H9 (cell line): ENCODE measurements around the gene MT2A. TPM values are rescaled to one million over a fixed set of nuclear protein-coding genes. Genes with fewer than 3 reads are reported as not detected.

Experiments
- DNase-seq: peaks from one replicate; pipeline ENCODE4 v3.0.0-alpha.2; 2017
- H2AFZ ChIP-seq: one replicate; pipeline ENCODE4 v1.6.1; 2013; ENCODE audit warnings: mild to moderate bottlenecking, low read length, control low read depth, moderate library complexity
- H2AK5ac ChIP-seq: 2 replicates; pipeline ENCODE4 v1.6.1; 2013; ENCODE audit warnings: low read length, control low read depth, mixed read lengths; ENCODE audit not compliant: insufficient read length
- H2BK120ac ChIP-seq: one replicate; pipeline ENCODE4 v1.6.1; 2013; ENCODE audit warnings: low read depth, mild to moderate bottlenecking, low read length, control low read depth, inconsistent platforms; ENCODE audit not compliant: poor library complexity, severe bottlenecking
- H2BK12ac ChIP-seq: 2 replicates; pipeline ENCODE4 v1.6.1; 2013; ENCODE audit warnings: low read length, control low read depth, mixed read lengths, low read depth; ENCODE audit not compliant: insufficient read length
- H2BK15ac ChIP-seq: 2 replicates; pipeline ENCODE4 v1.6.1; 2013; ENCODE audit warnings: low read depth, low read length, control low read depth
- H2BK20ac ChIP-seq: one replicate; pipeline ENCODE4 v1.6.1; 2013; ENCODE audit warnings: low read depth, mild to moderate bottlenecking, low read length, control low read depth, inconsistent platforms; ENCODE audit not compliant: poor library complexity, severe bottlenecking
- H2BK5ac ChIP-seq: 2 replicates; pipeline ENCODE4 v1.6.1; 2013; ENCODE audit warnings: low read length, control low read depth, mixed read lengths; ENCODE audit not compliant: insufficient read length
- H3K14ac ChIP-seq: 2 replicates; pipeline ENCODE4 v1.6.1; 2013; ENCODE audit warnings: low read length, control low read depth; ENCODE audit not compliant: insufficient read depth
- H3K18ac ChIP-seq: 2 replicates; pipeline ENCODE4 v1.6.1; 2013; ENCODE audit warnings: low read depth, mild to moderate bottlenecking, mixed read lengths, low read length, control low read depth; ENCODE audit not compliant: insufficient read length
- H3K23ac ChIP-seq: 2 replicates; pipeline ENCODE4 v1.6.1; 2013; ENCODE audit warnings: low read length, control low read depth, mixed read lengths, low read depth; ENCODE audit not compliant: insufficient read length
- H3K23me2 ChIP-seq: 2 replicates; pipeline ENCODE4 v1.6.1; 2013; ENCODE audit warnings: low read depth, mild to moderate bottlenecking, mixed read lengths, low read length, control low read depth; ENCODE audit not compliant: insufficient read length, poor library complexity, severe bottlenecking
- H3K27ac ChIP-seq: 2 replicates; pipeline ENCODE4 v1.5.1; 2013; ENCODE audit warnings: low read length, control low read depth, mixed read lengths, low read depth; ENCODE audit not compliant: insufficient read length
- H3K27me3 ChIP-seq: 2 replicates; pipeline ENCODE4 v1.6.1; 2013; ENCODE audit warnings: low read length, control low read depth, inconsistent platforms; ENCODE audit not compliant: insufficient read depth
- H3K4ac ChIP-seq: 2 replicates; pipeline ENCODE4 v1.6.1; 2013; ENCODE audit warnings: low read depth, mild to moderate bottlenecking, control low read depth, inconsistent platforms, low read length, moderate library complexity
- H3K4me1 ChIP-seq: 2 replicates; pipeline ENCODE4 v1.6.1; 2013; ENCODE audit warnings: low read length, control low read depth, inconsistent platforms; ENCODE audit not compliant: insufficient read depth
- H3K4me2 ChIP-seq: 2 replicates; pipeline ENCODE4 v1.6.1; 2013; ENCODE audit warnings: low read length, control low read depth, mixed read lengths; ENCODE audit not compliant: insufficient read length, insufficient read depth
- H3K56ac ChIP-seq: 2 replicates; pipeline ENCODE4 v1.6.1; 2013; ENCODE audit warnings: low read depth, mild to moderate bottlenecking, mixed read lengths, low read length, control low read depth; ENCODE audit not compliant: insufficient read length
- H3K79me1 ChIP-seq: 2 replicates; pipeline ENCODE4 v1.6.1; 2013; ENCODE audit warnings: low read depth, mild to moderate bottlenecking, moderate library complexity, low read length, control low read depth, inconsistent platforms; ENCODE audit not compliant: insufficient read depth, poor library complexity, severe bottlenecking
- H3K79me2 ChIP-seq: 2 replicates; pipeline ENCODE4 v1.6.1; 2013; ENCODE audit warnings: low read length, control low read depth, inconsistent platforms; ENCODE audit not compliant: insufficient read depth
- H3K9ac ChIP-seq: 2 replicates; pipeline ENCODE4 v1.6.1; 2013; ENCODE audit warnings: low read length, control low read depth, mixed read lengths; ENCODE audit not compliant: insufficient read length; ENCODE audit errors: extremely low read depth
- H3K9me3 ChIP-seq: one replicate; pipeline ENCODE4 v1.6.1; 2013; ENCODE audit warnings: low read depth, low read length, inconsistent platforms; ENCODE audit not compliant: control insufficient read depth
- H3T11ph ChIP-seq: one replicate; pipeline ENCODE4 v1.6.1; 2013; ENCODE audit warnings: mild to moderate bottlenecking, low read length, control low read depth, inconsistent platforms
- H4K20me1 ChIP-seq: one replicate; pipeline ENCODE4 v1.6.1; 2013; ENCODE audit not compliant: control insufficient read depth, insufficient read length, insufficient read depth
- H4K5ac ChIP-seq: 2 replicates; pipeline ENCODE4 v1.6.1; 2013; ENCODE audit warnings: low read depth, mild to moderate bottlenecking, mixed read lengths, low read length, control low read depth; ENCODE audit not compliant: insufficient read length
- H4K8ac ChIP-seq: replicated peaks from 2 replicates; pipeline ENCODE4 v1.6.1; 2013; ENCODE audit warnings: low read length, control low read depth, mixed read lengths, low read depth; ENCODE audit not compliant: insufficient read length
- H4K91ac ChIP-seq: 2 replicates; pipeline ENCODE4 v1.6.1; 2013; ENCODE audit warnings: low read depth, mild to moderate bottlenecking, moderate library complexity, mixed read lengths, low read length, control low read depth; ENCODE audit not compliant: insufficient read length
- H3K27ac Mint-ChIP-seq, 3 experiments: 2 replicates in 2 of 3; 3 replicates in 1 of 3; pipeline ENCODE4 v1.8.0; 2020 to 2021; ENCODE audit warnings: mixed read lengths in 3 of 3, mild to moderate bottlenecking in 1 of 3, moderate library complexity in 1 of 3
- H3K27me3 Mint-ChIP-seq: 2 replicates; pipeline ENCODE4 v1.8.0; 2021; ENCODE audit warnings: low read depth, mild to moderate bottlenecking, moderate library complexity, mixed read lengths
- H3K36me3 Mint-ChIP-seq, 3 experiments: 2 replicates in 2 of 3; 3 replicates in 1 of 3; pipeline ENCODE4 v1.8.0; 2020 to 2021; ENCODE audit warnings: low read depth in 3 of 3, mixed read lengths in 3 of 3; ENCODE audit not compliant: insufficient read depth in 1 of 3
- H3K4me1 Mint-ChIP-seq, 2 experiments: 2 replicates each; pipeline ENCODE4 v1.8.0; 2020; ENCODE audit warnings: mixed read lengths in 2 of 2
- H3K4me3 Mint-ChIP-seq, 2 experiments: 2 replicates in 1 of 2; 3 replicates in 1 of 2; pipeline ENCODE4 v1.8.0; 2020 to 2021; ENCODE audit warnings: mild to moderate bottlenecking in 2 of 2, mixed read lengths in 2 of 2, moderate library complexity in 1 of 2
- H3K9me3 Mint-ChIP-seq, 2 experiments: 2 replicates in 1 of 2; 3 replicates in 1 of 2; pipeline ENCODE4 v1.8.0; 2020; ENCODE audit warnings: mild to moderate bottlenecking in 2 of 2, mixed read lengths in 2 of 2, moderate library complexity in 1 of 2
- WGBS: extraction: QIAGEN DNeasy Blood & Tissue Kit; methylation state at CpG from one replicate; pipeline ENCODE4 v1.1.7; 2013; ENCODE audit warnings: missing lambda C conversion rate, low lambda C conversion rate, mixed read lengths; ENCODE audit not compliant: insufficient read length; ENCODE audit errors: extremely low coverage; 5-methylcytosine and 5-hydroxymethylcytosine counted together
- total RNA-seq: library from RNA; stranded (reverse); gene quantifications from 2 replicates; pipeline ENCODE4 v1.2.1, GENCODE V29; 2021
- TF ChIP-seq, protein P1 (sequence below): fragments of 200-600 bp; sonication (generic); conservative IDR thresholded peaks from 3 replicates; pipeline ENCODE4 v1.8.0; 2021; ENCODE audit warnings: antibody characterized with exemption, mild to moderate bottlenecking

Gene MT2A
- total RNA-seq, 1 experiment from 2014 or later = 63.1 TPM

DNA sequence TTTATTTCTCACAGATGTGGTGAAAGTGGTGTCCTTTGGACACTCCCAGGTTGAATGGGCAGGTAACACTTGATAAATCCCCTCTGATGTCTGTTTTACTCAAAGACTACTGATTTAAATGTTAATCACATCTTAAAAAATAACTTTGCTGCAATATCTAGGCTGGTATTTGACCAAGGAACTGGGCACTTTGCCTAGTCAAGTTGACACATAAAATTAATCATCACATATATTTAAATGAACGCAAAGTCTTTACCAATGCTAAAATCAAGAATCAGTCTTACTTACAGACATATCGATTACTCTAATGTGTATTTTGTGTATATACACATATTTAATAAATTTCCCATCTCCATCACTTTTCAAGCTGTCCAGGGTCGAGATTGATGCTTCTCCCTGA is 7.0 kb downstream of the MT2A start:
- Histone ChIP-seq H3K4me2 (no peak overlapping the region), H2BK5ac (no peak overlapping the region), H3K27me3 (peaks cover 41% of the 10 kb centered on the region; the same call in 1 of the 2 replicates), H2BK20ac (no peak overlapping the region), H4K91ac (no peak overlapping the region), H2AK5ac (no peak overlapping the region), H2AFZ (no peak overlapping the region), H3K4me1 (peaks cover 2% of the 10 kb centered on the region; the same call in 1 of the 2 replicates), H3K23ac (no peak overlapping the region), H4K5ac (no peak overlapping the region), H3T11ph (no peak overlapping the region), H2BK15ac (no peak overlapping the region), H3K18ac (no peak overlapping the region), H3K9me3 (no peaks in the 10 kb centered on the region), H2BK12ac (no peak overlapping the region), H3K27ac (no peak overlapping the region), H3K4ac (no peak overlapping the region), H4K20me1 (no peaks in the 10 kb centered on the region), H3K9ac (no peak overlapping the region), H3K79me1 (no peaks in the 10 kb centered on the region), H4K8ac (no peak overlapping the region), H3K56ac (no peak overlapping the region), H3K23me2 (peaks cover 8% of the 10 kb centered on the region), H3K79me2 (no peaks in the 10 kb centered on the region), H3K14ac (no peak overlapping the region), H2BK120ac (no peak overlapping the region)
- no peak for DNase-seq
- Mint-ChIP-seq H3K4me1 (peaks cover 25 to 40% of the 10 kb centered on the region in 2 experiments), H3K4me3 (no peak overlapping the region), H3K9me3 (peaks cover 0 to 5% of the 10 kb centered on the region in 2 experiments; a peak in 1 of 5 replicates), H3K27me3 (peaks cover 80% of the 10 kb centered on the region), H3K36me3 (peaks cover 0 to 2% (median 0%) of the 10 kb centered on the region in 3 experiments; a peak in 2 of 7 replicates), H3K27ac (no peak overlapping the region)
- TF ChIP-seq, protein P1, sequence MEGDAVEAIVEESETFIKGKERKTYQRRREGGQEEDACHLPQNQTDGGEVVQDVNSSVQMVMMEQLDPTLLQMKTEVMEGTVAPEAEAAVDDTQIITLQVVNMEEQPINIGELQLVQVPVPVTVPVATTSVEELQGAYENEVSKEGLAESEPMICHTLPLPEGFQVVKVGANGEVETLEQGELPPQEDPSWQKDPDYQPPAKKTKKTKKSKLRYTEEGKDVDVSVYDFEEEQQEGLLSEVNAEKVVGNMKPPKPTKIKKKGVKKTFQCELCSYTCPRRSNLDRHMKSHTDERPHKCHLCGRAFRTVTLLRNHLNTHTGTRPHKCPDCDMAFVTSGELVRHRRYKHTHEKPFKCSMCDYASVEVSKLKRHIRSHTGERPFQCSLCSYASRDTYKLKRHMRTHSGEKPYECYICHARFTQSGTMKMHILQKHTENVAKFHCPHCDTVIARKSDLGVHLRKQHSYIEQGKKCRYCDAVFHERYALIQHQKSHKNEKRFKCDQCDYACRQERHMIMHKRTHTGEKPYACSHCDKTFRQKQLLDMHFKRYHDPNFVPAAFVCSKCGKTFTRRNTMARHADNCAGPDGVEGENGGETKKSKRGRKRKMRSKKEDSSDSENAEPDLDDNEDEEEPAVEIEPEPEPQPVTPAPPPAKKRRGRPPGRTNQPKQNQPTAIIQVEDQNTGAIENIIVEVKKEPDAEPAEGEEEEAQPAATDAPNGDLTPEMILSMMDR = no peak
- no CpG with 5 or more reads among the region's 3 CpGs for whole genome bisulfite sequencing
